Measurements from ENCODE around the gene TMEM225. TPM values are rescaled to one million over a fixed set of nuclear protein-coding genes. Genes with fewer than 3 reads are reported as not detected.
"Not testable (repeated sequence)": the region's sequence is repeated elsewhere in the genome, so short reads cannot be mapped to it uniquely, and the experiment has no call there.

The TMEM225 gene, protein sequence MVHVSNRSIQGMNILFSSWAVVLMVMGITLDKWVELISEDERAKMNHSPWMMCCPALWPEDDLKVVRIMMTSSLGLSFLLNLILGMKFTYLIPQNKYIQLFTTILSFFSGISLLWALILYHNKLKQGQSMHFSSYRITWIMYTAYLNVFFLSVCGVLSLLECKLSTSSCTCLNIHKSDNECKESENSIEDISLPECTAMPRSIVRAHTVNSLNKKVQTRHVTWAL
- not detected for total RNA-seq

DNA sequence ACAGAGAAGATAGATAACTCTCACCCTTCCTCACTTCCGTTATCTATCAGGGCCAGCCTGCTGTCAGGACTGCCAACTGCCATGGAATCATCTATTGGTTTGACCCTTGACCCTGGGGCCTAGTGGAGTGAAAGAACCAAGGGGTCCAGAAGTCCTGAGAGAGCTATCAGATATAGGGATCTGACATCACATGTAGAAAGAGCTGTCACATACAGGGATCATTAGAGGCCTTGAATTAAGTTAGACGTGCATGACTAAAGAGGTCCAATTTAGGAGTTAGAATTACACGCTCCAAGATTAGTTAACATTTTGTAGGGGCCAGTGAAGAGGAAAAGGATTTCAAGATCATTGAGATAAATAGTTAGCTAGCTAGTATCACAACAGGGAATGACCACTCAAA lies at the start of gene TMEM225:
Gene TMEM225, minus strand, starts transcription at position 101 of the 400 bp plus-strand sequence. CDS start 245 bp downstream, outside the sequence.
- DNase-seq: no peak
- ChIA-PET POLR2A (no interaction called here), CTCF (no interaction called here)
- H3K27me3 Mint-ChIP-seq: no peaks in the 10 kb centered on the region
- H3K4me3 Mint-ChIP-seq: no peak within 1 kb of the TSS
- no peak within 1 kb of the TSS for H3K27ac Mint-ChIP-seq
- no peaks in the 10 kb centered on the region for H3K4me1 Mint-ChIP-seq
- no peaks in the 10 kb centered on the region for H3K9me3 Mint-ChIP-seq
- no peaks in the 10 kb centered on the region for H3K36me3 Mint-ChIP-seq (ENCODE audit: low read depth)

DNA sequence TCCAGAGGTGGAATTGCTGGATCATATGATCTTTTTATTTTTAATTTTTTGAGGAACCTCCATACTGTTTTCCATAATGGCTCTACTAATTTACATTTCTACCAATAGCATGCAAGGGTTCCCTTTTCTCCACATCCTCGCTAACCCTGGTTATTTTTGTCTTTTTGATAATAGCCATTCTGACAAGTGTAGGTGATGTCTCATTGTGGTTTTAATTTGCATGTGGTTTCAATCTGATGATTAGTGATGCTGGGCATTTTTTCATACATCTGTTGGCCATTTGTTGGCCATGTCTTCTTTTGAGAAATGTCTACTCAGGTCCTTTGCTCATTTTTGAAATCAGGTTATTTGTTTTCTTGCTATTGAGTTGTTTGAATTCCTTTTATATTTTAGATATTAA lies 38.6 kb upstream of the TMEM225 start:
- Mint-ChIP-seq H3K27me3 (no peaks in the 10 kb centered on the region), H3K27ac (no peak overlapping the region), H3K36me3 (ENCODE audit: low read depth) (no peaks in the 10 kb centered on the region), H3K4me1 (no peaks in the 10 kb centered on the region), H3K9me3 (no peaks in the 10 kb centered on the region), H3K4me3 (no peak overlapping the region)
- ChIA-PET POLR2A (no interaction called here), CTCF (no interaction called here)
- no peak for DNase-seq

DNA sequence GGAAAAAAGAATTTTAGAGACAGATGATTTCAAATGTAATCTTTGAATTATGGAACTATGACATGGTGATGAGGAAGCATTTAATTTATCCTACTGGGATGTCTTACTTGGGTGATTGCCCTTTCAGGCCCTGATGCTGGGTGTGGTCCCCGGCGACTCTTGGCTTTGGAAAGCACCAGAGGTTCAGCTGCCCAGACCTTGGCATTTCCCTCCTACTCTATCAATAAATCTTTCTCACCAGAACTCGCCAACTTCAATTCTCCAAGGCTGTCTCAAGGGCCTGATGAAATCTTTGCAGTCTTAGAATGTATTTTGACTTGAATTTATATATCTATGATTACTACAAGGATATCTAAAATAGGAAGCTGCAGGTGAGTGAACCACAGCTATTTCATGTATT lies 35.5 kb upstream of the TMEM225 start:
- POLR2A ChIA-PET: no interaction called here
- H3K4me1 Mint-ChIP-seq: no peaks in the 10 kb centered on the region
- DNase-seq: no peak
- H3K9me3 Mint-ChIP-seq: no peaks in the 10 kb centered on the region
- no peak overlapping the region for H3K4me3 Mint-ChIP-seq
- CTCF ChIA-PET: interaction anchor here (0.6 kb wide), 1 partner anchor 122 kb away, joined by 5 read pairs; no protein-coding TSS in a partner anchor
- no peaks in the 10 kb centered on the region for H3K27me3 Mint-ChIP-seq
- H3K36me3 Mint-ChIP-seq (ENCODE audit: low read depth): no peaks in the 10 kb centered on the region
- H3K27ac Mint-ChIP-seq: no peak overlapping the region

DNA sequence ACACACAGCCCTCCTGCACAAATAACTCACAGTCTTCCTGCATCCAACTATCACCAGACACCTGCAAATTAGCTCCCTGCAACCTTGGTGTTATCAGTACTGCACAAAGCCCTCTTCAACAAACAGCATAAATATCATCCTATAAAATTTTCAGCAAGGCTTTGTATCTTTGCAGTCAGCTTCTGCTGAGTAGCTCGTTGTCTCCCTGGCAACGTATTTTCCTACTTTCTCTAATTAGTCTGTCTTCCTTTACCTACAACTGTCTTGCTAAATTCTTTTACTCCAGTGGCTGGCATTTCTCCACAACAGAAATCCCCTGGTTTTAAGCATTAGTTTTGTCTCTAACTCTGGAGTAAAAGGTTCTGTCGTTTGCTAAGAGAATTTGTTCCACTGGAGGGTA lies 20.4 kb upstream of the TMEM225 start:
- ChIA-PET CTCF (no interaction called here), POLR2A (no interaction called here)
- H3K27me3 Mint-ChIP-seq: peaks cover 3% of the 10 kb centered on the region
- DNase-seq: no peak
- H3K27ac Mint-ChIP-seq: no peak overlapping the region
- no peaks in the 10 kb centered on the region for H3K4me1 Mint-ChIP-seq
- no peaks in the 10 kb centered on the region for H3K9me3 Mint-ChIP-seq
- no peak overlapping the region for H3K4me3 Mint-ChIP-seq
- H3K36me3 Mint-ChIP-seq (ENCODE audit: low read depth): no peaks in the 10 kb centered on the region

DNA sequence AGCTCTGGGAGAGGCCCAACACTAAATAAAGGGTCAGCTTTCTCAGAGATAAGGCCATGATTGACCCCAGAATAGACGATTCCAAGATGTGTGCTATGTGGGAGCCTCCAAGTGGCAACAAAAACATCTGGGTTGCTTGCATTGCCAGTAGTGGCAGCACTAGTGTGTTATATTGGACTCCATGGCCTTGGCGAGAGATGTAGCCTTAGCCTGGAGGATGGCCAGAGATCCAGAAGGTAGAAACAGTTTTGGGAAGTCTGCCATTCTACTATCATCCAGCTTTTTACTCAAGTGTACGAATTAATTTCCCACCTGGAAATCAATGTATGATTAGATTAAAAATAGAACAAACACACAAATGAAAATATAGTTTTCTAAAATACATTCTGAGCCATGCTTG lies 19.5 kb upstream of the TMEM225 start:
- Mint-ChIP-seq H3K9me3 (no peaks in the 10 kb centered on the region), H3K27me3 (peaks cover 3% of the 10 kb centered on the region), H3K36me3 (ENCODE audit: low read depth) (no peaks in the 10 kb centered on the region), H3K4me1 (no peaks in the 10 kb centered on the region), H3K4me3 (no peak overlapping the region), H3K27ac (no peak overlapping the region)
- ChIA-PET CTCF (no interaction called here), POLR2A (no interaction called here)
- DNase-seq: no peak

DNA sequence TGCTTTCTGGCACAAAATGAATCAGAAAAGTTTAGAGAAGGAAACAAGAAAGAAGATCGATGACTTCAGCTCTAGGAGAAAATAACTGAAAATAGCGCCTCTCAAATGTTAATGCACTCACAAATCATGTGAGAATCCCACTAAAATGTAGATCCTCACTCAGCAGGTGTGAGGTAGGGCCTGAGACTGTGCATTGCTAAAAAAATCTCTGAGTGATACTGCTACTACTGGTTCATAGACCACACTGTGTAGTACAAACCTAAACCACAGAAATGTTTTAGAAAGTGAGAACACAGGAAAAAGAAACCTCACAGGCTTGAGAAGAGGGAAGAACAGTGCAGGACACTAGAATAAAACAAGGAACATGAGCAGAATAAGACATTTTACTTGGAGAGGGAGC lies 18.5 kb upstream of the TMEM225 start:
- H3K36me3 Mint-ChIP-seq (ENCODE audit: low read depth): no peaks in the 10 kb centered on the region
- H3K27me3 Mint-ChIP-seq: peaks cover 3% of the 10 kb centered on the region
- H3K9me3 Mint-ChIP-seq: no peaks in the 10 kb centered on the region
- DNase-seq: no peak
- H3K4me1 Mint-ChIP-seq: no peaks in the 10 kb centered on the region
- no peak overlapping the region for H3K27ac Mint-ChIP-seq
- H3K4me3 Mint-ChIP-seq: no peak overlapping the region
- CTCF ChIA-PET: no interaction called here
- POLR2A ChIA-PET: no interaction called here

DNA sequence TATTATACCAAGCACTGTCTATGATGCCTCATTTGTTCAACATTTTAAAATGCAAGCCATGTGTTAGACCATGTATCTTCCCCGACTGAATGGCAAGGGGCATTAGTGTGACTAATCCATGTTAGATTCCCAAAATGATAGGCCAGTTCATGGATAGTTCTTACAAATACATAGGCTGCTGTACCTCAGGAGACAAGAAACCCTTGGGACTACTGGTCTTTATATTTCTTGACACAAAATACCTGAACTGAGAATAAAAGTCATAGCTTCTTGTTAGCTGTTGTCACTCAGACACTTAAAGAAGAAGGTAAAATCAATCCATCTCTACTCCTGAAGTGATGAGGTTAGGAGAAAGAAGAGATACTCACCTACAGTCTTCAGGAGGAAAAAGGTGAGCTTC lies 16.4 kb upstream of the TMEM225 start, which contains the start of gene OR8D4:
Gene OR8D4, plus strand, starts transcription at position 301 of the 400 bp plus-strand sequence. CDS start 4,265 bp downstream, outside the sequence.
- ChIA-PET CTCF (no interaction called here), POLR2A (no interaction called here)
- H3K27ac Mint-ChIP-seq: no peak within 1 kb of the TSS
- no peak within 1 kb of the TSS for H3K4me3 Mint-ChIP-seq
- no peaks in the 10 kb centered on the region for H3K36me3 Mint-ChIP-seq (ENCODE audit: low read depth)
- H3K9me3 Mint-ChIP-seq: no peaks in the 10 kb centered on the region
- H3K4me1 Mint-ChIP-seq: no peaks in the 10 kb centered on the region
- H3K27me3 Mint-ChIP-seq: no peaks in the 10 kb centered on the region
- DNase-seq: no peak

DNA sequence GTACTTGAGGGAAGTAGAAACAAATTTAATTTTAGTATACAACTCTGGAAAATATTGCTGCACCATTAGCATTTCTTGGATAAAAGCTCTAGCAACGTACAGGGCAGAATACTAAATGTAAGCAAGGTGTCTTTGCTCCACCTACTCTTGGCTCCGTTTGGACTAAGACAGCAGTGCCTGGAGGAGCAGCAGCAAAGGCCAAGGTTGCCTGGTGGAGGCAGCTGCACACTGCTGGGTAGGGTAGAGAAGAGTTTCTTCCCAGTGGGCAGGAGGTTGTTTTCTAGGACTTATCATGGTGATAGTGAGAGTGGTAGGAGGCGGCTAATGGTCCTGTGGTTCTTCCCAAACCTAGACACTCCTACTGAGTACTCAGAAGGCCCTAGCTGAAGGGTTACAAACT lies 14.3 kb upstream of the TMEM225 start:
- ChIA-PET CTCF (interaction anchor here (1.2 kb wide), 1 partner anchor 170 kb away, joined by 3 read pairs; no protein-coding TSS in a partner anchor), POLR2A (no interaction called here)
- H3K4me1 Mint-ChIP-seq: no peaks in the 10 kb centered on the region
- no peaks in the 10 kb centered on the region for H3K9me3 Mint-ChIP-seq
- H3K27ac Mint-ChIP-seq: no peak overlapping the region
- no peaks in the 10 kb centered on the region for H3K36me3 Mint-ChIP-seq (ENCODE audit: low read depth)
- no peak overlapping the region for H3K4me3 Mint-ChIP-seq
- no peaks in the 10 kb centered on the region for H3K27me3 Mint-ChIP-seq
- DNase-seq: no peak

DNA sequence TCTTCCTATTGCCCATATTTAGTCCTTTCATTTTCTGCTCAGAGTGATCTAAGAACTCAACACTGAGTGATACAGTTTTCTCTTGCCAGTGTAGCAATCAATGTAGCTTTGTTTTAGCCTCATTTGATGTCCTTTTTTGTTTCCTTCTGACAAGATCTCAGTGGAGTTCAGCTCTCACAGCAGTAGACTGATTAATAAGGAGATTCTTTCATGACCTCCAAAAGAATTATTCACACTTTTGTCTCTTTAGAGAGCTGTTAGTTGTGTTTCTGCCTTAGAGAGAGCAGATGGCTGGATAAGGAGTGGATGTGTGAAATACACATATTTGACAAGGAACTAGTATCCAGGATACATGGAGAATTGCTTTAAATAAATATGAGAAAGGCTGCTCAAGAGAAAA lies 6.6 kb upstream of the TMEM225 start:
- no peak for DNase-seq
- H3K4me3 Mint-ChIP-seq: no peak overlapping the region
- no peak overlapping the region for H3K27ac Mint-ChIP-seq
- no peaks in the 10 kb centered on the region for H3K36me3 Mint-ChIP-seq (ENCODE audit: low read depth)
- no peaks in the 10 kb centered on the region for H3K9me3 Mint-ChIP-seq
- ChIA-PET CTCF (no interaction called here), POLR2A (no interaction called here)
- no peaks in the 10 kb centered on the region for H3K4me1 Mint-ChIP-seq
- no peaks in the 10 kb centered on the region for H3K27me3 Mint-ChIP-seq

DNA sequence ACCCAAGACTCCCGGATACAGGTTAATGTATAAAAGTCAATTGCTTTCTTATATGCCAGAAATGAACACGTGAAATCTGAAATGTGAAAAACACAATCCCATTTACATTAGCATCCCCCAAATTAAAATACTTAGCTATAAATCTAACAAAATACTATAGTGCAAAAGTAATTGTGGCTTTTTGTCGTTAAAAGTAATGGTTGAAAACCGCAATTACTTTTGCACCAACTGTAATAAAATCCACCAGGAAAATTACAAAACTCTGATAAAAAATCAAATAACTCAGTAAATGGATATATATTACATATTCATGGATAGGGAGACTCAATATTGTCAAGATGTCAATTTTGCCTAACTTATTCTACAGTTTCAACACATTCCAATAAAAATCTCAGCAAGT lies 4.6 kb downstream of the TMEM225 start:
- no peaks in the 10 kb centered on the region for H3K9me3 Mint-ChIP-seq
- CTCF ChIA-PET: no interaction called here
- no peak overlapping the region for H3K27ac Mint-ChIP-seq
- DNase-seq: no peak
- no peaks in the 10 kb centered on the region for H3K36me3 Mint-ChIP-seq (ENCODE audit: low read depth)
- no peak overlapping the region for H3K4me3 Mint-ChIP-seq
- H3K4me1 Mint-ChIP-seq: no peaks in the 10 kb centered on the region
- no peaks in the 10 kb centered on the region for H3K27me3 Mint-ChIP-seq
- POLR2A ChIA-PET: no interaction called here

DNA sequence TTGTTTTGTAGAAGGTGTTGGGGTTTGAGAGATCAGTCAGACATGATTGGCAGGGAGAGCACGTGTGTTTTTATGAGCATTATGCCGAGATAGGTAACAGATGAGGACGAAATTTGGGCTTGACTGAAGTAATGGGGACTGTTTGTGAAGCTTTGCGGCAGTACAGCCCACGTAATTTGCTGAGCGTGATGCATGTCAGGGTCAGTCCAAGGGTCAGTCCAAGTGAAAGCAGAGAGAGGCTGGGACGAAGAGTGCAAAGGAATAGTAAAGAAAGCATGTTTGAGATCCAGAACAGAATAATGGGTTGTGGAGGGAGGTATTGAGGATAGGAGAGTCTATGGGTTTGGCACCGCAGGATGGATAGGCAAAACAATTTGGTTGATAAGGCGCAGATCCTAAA lies 17.7 kb downstream of the TMEM225 start:
- POLR2A ChIA-PET; H3K4me3 Mint-ChIP-seq; H3K36me3 Mint-ChIP-seq (ENCODE audit: low read depth): not testable (repeated sequence)

DNA sequence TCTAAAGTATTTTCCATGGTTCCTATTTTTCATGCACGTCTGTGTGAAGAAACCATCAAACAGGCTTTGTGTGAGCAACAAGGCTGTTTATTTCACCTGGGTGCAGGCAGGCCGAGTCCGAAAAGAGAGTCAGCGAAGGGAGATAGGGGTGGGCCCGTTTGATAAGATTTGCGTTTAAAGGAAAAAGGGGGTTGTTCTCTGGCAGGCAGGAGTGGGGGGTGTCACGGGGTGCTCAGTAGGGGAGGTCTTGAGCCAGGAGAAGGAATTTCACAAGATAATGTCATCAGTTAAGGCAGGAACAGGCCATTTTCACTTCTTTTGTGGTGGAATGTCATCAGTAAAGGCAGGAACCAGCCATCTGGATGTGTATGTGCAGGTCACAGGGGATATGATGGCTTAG lies 20.2 kb downstream of the TMEM225 start:
- H3K4me1 Mint-ChIP-seq; DNase-seq; H3K9me3 Mint-ChIP-seq; CTCF ChIA-PET; H3K27me3 Mint-ChIP-seq; H3K27ac Mint-ChIP-seq; POLR2A ChIA-PET; H3K36me3 Mint-ChIP-seq (ENCODE audit: low read depth); H3K4me3 Mint-ChIP-seq: not testable (repeated sequence)

More for the DNA sequence above, 17.7 kb downstream of the TMEM225 start:
- CTCF ChIA-PET, DNase-seq, H3K9me3 Mint-ChIP-seq, H3K27ac Mint-ChIP-seq, H3K27me3 Mint-ChIP-seq, H3K4me1 Mint-ChIP-seq: not testable (repeated sequence)

DNA sequence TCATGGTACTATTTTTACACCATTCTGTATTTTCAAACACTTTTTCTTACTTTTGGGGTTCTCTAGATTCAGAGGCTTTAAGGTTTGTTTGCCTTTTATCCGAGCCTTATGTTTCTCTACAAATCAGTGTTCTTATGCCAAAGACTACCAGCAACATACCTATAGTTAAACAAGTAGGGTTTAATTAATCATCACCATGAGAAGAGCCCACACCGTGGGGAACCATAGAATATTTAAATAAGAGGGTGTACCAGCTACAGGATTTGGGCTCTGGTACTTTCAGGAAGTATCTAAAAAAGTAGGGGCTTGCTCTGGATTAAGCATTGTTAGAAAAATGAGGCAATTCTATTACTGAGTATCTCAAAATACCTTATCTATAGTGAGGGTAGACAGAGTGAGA lies 25.7 kb downstream of the TMEM225 start:
- H3K27ac Mint-ChIP-seq: no peak overlapping the region
- ChIA-PET CTCF (no interaction called here), POLR2A (no interaction called here)
- H3K9me3 Mint-ChIP-seq: no peaks in the 10 kb centered on the region
- H3K4me3 Mint-ChIP-seq: no peak overlapping the region
- no peaks in the 10 kb centered on the region for H3K27me3 Mint-ChIP-seq
- no peaks in the 10 kb centered on the region for H3K4me1 Mint-ChIP-seq
- no peak for DNase-seq
- H3K36me3 Mint-ChIP-seq (ENCODE audit: low read depth): no peaks in the 10 kb centered on the region

DNA sequence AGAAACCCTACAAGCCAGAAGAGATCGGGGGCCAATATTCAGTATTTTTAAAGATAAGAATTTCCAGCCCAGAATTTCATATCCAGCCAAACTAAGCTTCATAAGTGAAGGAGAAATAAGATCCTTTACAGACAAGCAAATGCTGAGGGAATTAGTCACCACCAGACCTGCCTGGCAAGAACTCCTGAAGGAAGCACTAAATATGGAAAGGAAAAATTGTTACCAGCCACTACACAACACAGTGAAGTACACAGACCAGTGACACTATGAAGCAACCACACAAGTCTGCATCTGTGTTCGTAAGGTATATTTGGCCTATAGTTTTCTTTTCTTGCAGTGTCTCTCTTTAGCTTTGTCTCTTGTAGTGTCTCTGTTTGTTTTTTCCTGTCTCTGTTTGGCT lies 29.0 kb downstream of the TMEM225 start:
- Mint-ChIP-seq H3K4me3 (no peak overlapping the region), H3K4me1 (no peaks in the 10 kb centered on the region), H3K27me3 (no peaks in the 10 kb centered on the region), H3K9me3 (no peaks in the 10 kb centered on the region), H3K36me3 (ENCODE audit: low read depth) (no peaks in the 10 kb centered on the region), H3K27ac (no peak overlapping the region)
- DNase-seq: no peak
- ChIA-PET CTCF (no interaction called here), POLR2A (no interaction called here)
